Fibroblast of gingiva (primary cell): Measurements from ENCODE around the gene MAP2K1.
A peak's percentile ranks its signal among the peaks of the same experiment; 100 is the strongest.
"Not testable (repeated sequence)": the region's sequence is repeated elsewhere in the genome, so short reads cannot be mapped to it uniquely, and the experiment has no call there.

Experiments
- DNase-seq: peaks from one replicate; pipeline ENCODE4 v3.0.0-alpha.2; 2011; ENCODE audit warnings: low read depth

Gene MAP2K1

DNA sequence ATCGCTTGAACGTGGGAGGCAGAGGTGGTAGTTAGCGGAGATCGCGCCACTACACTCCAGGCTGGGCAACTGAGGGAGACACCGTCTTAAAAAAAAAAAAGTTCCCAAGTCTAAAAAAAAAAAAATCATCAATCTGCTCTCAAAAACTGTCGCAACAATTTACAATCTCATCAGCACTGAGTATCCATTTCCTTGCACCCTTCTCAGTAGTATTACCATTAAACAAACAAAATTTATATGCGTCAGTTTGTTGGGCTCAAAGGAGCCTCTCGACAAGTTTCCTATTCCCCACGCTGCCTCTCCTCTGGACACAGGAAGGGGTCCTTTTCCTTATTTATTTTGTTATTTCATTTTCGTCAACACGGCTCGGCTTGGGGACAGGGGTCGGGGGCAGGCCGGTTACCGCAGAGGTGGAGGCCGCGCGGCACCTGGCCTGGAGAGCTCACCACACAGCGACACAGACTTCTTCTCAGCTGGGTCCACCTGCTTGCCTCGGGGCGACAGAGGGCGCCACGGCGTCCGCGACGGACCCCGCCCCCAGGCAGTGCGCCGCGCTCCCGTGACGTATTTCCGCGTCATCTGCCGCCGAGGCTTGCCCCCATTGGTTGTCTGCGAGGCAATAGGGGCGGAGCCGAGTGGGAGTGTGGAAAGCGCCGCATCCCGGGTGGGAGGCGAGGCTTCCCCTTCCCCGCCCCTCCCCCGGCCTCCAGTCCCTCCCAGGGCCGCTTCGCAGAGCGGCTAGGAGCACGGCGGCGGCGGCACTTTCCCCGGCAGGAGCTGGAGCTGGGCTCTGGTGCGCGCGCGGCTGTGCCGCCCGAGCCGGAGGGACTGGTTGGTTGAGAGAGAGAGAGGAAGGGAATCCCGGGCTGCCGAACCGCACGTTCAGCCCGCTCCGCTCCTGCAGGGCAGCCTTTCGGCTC is at the start of gene MAP2K1:
Gene MAP2K1 (plus strand): TSS at position 709 of the 920 bp plus-strand sequence. CDS start 436 bp downstream, outside the sequence.
- DNase-seq = peak; percentile 96

DNA sequence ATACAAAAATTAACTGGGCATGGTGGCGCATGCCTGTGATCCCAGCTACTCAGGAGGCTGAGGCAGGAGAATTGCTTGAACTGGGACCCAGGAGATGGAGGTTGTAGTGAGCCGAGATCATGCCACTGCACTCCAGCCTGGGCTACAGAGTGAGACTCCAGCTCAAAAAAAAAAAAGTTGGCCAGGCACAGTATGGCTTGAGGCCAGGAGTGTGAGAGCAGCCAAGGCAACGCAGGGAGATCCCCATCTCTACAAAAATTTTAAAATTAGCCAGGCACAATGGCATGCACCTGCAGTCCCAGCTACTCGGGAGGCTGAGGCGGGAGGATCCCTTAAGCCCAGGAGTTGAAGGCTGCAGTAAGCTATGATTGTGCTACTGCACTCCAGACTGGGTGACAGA is 38.2 kb upstream of the MAP2K1 start:
- DNase-seq = not testable (repeated sequence)

DNA sequence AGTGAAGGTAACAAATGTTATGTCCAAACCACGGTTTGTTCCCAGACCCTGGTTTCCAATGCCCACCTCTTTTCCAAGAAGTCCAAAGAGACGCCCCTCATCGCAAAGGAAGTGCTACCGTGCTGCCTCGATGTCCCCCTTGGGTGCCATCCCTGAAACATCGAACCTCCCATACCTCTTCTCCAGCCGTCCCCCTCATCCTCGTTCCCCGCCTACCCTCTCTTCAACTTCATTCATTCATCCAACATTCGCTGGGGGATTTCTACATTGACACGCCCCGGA is 30.7 kb upstream of the MAP2K1 start:
- no peak for DNase-seq

DNA sequence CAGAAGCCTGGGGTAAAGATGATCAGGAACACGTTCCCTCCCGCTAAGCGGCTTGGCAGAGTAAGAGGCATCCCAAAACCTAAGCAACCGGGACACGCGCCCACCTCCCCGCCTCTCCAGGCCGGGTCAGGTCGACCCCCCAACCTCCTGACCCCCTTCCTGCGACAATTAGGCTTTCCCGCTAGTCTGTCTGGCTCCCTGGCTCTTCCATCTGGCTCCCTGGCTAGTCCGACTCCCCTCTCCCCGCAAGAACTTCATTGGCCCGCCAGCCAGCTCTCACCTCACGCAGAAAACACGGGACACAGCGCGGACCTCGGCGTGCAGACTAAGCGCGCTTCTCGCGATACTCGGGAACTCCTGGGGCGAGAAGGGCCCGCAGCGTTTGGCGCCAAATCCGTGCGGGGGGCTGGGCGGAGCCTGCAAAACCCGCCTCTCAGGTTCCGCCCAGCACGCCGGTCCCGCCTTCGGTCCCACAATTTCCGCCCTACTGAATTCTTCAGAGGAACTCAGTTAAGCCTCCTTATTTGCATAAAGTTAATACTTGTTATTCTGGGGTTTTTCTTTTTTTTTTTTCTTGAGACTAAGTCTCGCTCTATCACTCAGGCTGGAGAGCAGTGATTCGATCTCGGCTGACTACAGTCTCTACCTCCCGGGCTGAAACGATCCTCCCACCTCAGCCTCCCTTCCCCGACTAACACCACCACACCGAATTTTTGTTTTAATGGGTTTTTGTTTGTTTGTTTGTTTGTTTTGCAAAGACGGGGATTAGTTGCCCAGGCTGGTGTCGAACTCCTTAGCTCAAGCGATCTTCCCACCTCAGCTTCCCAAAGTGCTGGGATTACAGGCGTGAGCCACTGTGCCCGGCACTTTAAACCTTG is 30.1 kb upstream of the MAP2K1 start, which contains the start of gene TIPIN:
Gene TIPIN (minus strand): TSS at position 327 of the 878 bp plus-strand sequence. CDS start 3,738 bp downstream, outside the sequence.
- peak; percentile 95 for DNase-seq

DNA sequence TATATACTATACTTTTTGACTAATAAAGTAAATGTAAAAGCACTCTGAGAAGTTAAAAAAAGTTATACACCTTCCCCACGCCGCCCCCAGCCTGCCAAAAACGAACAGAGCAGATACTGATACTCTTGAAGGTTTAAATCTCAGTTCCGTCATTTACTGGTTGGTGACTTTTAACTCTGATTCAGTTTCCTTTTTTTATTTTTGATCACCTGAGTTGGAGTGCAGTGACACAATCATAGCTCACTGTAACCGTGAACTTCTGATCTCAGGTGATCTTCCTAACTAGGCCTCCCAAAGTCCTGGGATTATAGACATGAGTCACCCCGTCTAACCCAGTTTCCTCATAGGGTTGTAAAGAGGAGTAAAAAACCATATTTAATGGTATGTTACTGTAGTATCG is 27.0 kb upstream of the MAP2K1 start:
- DNase-seq = no peak

DNA sequence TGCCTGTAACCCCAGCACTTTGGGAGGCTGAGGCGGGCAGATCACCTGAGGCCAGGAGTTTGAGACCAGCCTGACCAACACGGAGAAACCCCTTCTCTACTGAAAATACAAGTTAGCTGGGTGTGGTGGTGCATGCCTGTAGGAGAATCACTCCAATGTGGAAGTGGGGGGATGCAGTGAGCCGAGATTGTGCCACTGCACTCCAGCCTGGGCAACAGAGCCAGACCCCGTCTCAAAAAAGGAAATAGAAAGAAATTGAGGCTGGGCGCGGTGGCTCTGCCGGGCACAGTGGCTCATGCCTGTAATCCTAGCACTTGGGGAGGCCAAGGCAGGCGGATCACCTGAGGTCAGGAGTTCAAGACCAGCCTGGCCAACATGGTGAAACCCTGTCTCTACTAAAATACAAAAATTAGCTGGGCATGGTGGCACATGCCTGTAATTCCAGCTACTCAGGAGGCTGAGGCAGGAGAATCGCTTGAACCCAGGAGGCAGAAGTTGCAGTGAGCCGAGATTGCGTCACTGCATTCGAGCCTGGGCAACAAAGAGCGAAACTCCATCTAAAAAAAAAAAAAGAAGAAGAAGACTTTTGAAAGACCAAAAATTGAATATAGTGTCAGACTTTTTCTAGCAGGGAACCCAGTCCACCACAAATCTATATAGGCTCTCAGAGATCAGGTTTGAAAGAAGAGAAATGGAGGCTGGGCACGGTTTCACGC is 24.8 kb upstream of the MAP2K1 start:
- not testable (repeated sequence) for DNase-seq

DNA sequence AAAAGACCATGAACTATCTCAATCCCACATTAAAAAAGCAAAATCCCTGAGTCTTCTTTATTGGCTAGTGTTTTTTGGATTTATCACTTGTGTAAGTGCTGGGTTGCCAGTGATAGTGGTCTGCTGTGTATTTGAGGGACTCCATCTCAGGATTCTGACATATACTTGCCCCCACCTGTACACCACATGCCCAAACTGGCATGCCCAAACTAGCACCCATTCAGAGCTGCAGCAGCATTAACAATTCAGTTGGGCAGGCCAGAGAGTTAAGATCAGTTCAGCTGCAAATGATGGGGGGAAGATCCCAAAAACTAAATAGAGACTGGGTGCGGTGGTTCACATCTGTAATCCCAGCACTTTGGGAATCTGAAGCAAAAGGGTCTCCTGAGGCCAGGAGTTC is 23.9 kb upstream of the MAP2K1 start:
- DNase-seq = no peak

DNA sequence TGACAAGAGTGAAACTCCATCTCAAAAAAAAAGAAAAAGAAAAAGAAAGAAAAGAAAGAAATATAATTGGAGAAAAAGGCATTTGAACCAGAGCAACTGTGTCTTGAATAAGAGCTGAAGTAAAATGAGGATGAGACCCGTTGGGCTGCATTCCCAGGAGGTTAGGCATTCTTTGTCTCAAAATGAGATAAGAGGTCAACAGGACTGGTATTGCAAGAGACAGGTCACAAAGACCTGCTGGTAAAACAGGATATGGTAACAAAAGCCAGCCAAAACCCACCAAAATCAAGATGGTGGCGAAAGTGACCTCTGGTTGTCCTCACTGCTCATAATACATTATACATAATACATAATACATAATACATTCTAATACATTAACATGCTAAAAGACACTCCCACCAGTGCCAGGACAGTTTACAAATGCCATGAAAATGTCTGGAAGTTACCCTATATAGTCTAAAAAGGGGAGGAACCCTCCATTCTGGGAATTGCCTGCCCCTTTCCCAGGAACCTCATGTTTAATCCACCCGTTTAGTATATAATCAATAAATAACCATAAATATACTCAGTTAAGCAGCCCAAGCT is 21.7 kb upstream of the MAP2K1 start:
- DNase-seq = no peak

DNA sequence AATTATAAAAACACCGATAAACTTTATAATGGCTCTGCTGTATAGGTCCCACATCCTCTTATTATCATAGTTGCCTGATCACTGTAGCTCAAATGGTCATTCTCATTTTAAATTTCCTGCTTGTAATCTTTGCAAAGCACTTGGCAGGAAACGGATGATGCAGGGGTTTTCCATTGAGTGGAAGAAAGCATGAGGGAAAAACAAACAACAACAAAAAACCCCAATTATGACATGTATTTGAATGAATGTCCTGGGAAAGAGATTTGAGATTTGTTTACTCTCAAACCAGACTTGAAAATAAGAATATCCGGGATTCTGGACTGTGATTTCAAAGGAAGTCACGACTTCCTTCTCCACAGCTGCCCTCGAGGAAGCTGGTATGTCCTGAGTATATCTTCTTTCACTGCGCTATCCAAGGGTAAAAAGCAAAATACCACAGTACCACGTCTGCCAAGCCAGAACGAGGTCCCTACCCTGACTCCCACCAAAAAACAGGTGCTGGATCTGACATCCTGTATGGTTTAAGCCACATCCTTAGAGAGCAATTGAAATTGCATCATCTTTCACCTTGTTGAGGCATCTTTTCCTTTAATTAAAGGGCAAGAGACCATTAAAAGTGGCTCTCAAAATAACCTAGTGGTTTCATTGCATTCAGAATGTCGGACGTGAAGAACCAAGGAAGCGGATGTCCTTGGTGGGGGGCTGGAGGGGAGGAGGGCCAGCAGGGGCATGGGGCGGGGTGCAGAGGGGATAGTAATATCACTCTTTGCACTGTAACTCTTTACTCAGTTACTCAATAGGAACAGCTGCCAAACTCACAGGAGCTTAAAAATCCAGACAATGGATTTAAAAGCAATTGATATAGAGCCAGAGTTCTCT is 16.7 kb upstream of the MAP2K1 start:
- DNase-seq = no peak

DNA sequence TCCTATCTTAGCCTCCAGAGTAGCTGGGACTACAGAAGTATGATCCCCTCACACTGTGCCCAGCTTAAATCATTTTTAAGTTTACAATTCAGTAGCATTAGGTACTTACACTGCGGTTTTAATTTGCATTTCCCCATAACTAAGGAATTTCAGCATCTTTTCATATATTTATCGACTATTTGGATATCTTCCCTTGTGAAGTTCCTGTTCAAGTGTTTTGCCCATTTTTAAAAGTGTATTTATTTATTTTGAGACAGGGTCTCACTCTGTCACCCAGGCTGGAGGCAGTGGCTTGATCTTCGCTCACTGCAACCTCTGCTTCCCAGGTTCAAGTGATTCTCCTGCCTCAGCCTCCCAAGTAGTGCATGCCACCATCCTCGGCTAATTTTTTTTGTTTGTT is 12.5 kb upstream of the MAP2K1 start:
- DNase-seq = no peak

DNA sequence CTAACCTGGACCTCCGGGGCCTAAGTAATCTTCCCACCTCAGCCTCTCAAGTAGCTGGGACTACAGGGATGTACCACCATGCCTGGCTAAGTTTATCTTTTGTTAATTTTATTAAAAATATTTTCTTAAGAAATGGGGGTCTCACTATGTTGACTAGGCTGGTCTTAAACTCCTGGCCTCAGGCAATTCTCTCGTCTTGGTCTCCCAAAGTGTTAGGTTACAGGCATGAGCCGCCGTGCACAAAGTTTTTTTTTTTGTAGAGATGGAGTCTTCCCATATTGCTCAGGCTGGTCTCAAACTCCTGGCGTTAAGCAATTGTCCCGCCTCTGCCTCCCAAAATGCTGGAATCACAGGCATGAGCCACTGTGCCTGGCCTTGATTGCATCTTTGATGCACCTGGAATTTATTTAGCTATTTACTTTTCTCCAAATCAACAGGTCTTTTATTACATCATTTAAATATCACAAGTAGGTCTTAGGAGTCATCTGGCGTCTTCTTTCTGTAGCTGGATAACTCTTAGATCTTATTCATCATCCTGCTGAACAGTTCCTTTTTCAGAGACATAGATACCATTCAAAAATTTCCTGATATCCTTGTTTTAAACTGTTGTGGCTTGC is 7.8 kb upstream of the MAP2K1 start:
- no peak for DNase-seq

DNA sequence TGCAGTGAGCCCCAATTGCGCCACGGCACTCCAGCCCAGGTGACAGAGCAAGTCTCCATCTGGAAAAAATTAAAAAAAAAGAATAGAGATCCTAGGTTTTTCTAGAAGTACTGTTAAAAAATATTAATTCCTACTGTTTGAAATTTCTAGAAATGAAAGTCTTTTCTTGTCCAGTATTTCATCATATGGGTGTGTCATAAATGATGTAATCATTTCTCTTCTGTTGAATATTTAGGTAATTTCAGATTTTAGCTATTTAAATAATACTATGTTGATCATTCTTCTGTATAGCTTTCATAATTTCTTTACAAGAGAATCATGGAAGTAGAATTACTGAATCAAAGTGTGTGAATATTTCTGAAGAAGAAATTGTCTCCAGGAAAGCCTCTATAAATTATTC is 5.3 kb upstream of the MAP2K1 start:
- not testable (repeated sequence) for DNase-seq

DNA sequence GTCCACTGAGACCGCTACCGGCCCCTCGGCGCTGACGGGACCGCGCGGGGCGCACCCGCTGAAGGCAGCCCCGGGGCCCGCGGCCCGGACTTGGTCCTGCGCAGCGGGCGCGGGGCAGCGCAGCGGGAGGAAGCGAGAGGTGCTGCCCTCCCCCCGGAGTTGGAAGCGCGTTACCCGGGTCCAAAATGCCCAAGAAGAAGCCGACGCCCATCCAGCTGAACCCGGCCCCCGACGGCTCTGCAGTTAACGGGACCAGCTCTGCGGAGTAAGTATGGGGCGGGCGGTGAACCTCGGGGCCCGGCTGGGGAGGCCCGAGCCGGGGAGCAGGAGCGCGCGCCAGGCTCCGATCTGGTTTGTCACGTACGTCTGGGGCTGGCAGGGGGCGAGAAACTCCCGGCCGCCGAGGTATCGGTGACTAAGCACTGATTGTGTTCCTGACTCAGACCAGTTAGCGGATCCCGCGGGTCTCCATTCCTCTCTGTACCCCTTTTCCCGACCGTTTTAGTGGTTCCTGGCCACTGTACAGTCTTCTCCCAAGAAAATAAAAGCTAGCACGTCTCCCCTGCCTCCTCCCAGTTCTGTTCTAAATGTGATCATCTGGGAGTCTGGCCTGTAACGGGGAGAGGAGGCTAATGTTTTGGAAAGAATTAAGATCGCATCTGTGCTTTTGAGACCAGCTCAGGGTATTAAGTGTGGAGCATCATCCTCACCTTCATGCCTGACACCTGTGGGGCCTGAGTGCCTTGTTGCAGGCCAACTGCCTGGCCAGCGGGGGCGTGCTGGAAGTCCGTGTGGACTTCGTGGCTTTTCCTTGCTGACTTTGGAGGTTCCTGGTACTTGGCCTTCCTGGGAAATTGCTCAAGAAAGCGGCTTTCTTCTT is 691 bp downstream of the MAP2K1 start:
- DNase-seq = peak; percentile 56

DNA sequence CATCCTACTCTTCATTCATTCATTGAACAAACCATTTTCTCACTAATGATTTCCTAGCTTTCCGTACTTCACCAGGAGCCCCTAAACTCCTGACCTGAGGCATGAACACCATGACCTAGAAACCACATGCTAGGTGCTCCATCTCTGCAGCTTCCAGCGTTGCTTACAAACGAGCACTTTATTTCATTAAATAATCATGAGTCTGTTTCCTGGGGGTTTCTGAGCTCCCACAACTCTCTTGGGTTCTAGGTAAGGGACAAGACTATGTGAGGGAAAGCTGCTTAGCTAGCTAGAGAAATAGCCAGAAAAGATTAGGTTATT is 1.3 kb downstream of the MAP2K1 start:
- DNase-seq = no peak

DNA sequence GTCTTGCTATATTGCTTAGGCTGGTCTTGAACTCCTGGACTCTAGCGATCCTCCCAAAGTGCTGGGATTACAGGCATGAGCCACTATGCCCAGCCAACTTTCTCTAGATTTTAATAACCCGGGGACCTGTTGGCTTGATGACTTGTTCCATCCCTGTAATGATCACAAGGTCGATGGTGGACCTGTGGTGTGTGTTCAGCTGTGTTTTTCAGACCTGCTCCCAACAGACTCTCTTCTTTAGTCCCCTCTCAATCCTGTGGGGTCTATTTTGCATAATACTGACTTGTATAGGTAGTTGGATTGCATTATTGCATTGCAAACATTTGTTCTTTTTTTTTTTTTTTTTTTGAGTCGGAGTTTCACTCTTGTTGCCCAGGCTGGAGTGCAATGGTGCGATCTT is 1.9 kb downstream of the MAP2K1 start:
- DNase-seq = no peak

DNA sequence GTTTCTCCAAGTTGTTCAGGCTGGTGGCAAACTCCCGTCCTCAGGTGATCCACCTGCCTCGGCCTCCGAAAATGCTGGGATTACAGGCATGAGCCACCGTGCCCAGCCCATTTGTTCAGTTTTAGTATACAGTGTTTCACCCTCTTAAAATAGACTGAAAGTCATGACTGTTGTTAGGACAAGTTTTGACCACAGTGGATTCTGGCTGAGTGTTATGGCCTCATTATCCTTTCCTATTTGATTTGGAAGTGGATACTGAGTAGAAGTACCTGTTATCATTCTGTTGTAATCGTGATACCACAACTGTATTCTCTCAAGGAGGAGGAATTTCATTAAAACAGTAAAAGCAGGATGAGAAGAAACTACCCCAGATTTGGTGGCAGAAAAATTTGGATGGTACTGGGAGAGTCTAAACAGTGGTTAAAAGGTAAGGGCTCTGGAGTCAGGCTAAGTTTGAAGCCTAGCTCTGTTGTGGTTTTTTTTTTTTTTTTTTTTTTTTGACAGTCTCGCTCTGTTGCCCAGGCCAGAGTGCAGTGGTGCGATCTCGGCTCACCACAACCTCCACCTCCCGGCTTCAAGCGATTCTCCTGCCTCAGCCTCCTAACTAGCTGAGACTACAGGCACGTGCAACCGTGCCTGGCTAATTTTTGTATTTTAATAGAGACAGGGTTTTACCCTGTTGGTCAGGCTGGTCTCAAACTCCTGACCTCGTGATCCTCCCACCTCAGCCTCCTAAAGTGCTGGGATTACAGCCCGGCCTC is 2.6 kb downstream of the MAP2K1 start:
- no peak for DNase-seq

DNA sequence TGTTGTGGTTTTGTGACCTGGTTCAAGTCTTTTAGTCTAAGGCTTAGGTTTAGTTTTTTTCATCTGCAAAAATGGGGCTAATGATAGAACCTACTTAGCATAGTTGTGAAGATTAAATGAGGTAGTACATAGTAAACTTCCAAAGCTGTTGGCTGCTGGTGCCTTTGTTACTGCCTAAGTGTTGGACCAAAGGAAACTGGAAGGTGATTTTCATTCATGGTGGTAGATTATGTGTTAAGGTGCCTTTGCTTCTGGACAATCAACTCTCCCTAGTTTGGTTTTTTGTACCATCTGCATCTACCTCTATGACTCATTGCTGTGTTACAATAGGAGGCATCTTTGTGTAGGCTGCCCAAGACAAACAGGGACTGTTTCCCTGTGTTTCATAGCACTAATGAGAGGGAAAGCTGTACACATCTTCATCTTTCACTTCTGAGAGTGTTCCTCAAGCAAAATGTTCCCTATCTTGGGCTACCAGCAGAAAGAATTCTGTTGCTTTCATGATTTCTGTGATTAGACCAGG is 3.2 kb downstream of the MAP2K1 start:
- no peak for DNase-seq

DNA sequence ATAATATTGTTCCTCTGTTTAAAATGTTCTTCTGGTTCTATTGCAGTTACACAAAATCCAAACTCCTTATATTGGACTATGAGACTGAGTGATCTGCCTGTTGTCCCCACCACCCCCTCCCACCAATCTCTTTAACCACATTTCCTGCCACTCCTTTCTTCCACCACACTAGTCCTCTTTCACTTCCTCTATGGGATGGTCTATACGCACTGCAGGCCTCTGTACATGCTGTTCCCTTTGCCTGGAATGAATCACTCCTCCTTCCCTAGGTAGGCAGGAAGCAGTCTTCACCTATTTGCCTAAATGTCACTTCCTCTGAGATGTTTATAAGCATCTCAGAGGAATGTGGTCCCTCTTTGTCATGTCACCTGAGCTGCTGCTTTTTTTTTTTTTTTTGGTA is 4.0 kb downstream of the MAP2K1 start:
- no peak for DNase-seq

DNA sequence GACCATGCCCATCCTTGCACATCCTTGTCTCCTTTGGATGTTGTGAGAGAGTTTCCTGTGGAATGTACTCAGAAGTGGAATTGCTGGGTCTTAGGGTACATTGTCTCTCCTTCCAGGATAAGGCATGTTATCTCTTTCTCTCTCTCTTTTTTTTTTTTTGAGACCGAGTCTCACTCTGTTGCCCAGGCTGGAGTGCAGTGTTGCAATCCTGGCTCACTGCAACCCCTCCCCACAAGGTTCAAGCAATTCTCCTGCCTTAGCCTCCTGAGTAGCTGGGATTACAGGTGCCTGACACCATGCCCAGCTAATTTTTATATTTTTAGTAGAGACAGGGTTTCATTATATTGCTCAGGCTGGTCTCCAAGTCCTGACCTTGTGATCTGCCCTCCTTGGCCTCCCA is 6.3 kb downstream of the MAP2K1 start:
- DNase-seq = not testable (repeated sequence)
